GM23338 (cell line): ENCODE results near the gene TMEM132A. TPM values are rescaled to one million over a fixed set of nuclear protein-coding genes. Genes with fewer than 3 reads are reported as not detected.

Experiments
- ATAC-seq: fragments of 200-7000 bp; cut with Tn5 transposase; 3 replicates; pipeline ENCODE4 v1.9.1; 2020
- DNase-seq: peaks from one replicate; pipeline ENCODE4 v3.0.0-alpha.2; 2015; ENCODE audit warnings: low spot score
- H2AFZ ChIP-seq: fragments of 200-600 bp; sonication (generic); 2 replicates; pipeline ENCODE4 v1.8.0; 2016; ENCODE audit warnings: antibody characterized with exemption, mild to moderate bottlenecking, moderate library complexity
- H3F3A ChIP-seq: fragments of 200-600 bp; sonication (generic); replicated peaks from 2 replicates; pipeline ENCODE4 v1.8.0; 2017; ENCODE audit warnings: antibody characterized with exemption, mixed run types, low read depth
- H3K27ac ChIP-seq: fragments of 200-600 bp; sonication (generic); 2 replicates; pipeline ENCODE4 v1.6.1; 2016; ENCODE audit warnings: low read depth
- H3K27me3 ChIP-seq: fragments of 200-600 bp; sonication (generic); 2 replicates; pipeline ENCODE4 v1.8.0; 2016; ENCODE audit warnings: mild to moderate bottlenecking, mixed run types, moderate library complexity; ENCODE audit not compliant: insufficient read depth
- H3K36me3 ChIP-seq: fragments of 200-600 bp; sonication (generic); 2 replicates; pipeline ENCODE4 v1.8.0; 2016; ENCODE audit warnings: mild to moderate bottlenecking; ENCODE audit not compliant: insufficient read depth
- H3K4me1 ChIP-seq: fragments of 200-600 bp; sonication (generic); 2 replicates; pipeline ENCODE4 v1.8.0; 2016; ENCODE audit warnings: mild to moderate bottlenecking, moderate library complexity; ENCODE audit not compliant: insufficient read depth
- H3K4me2 ChIP-seq: fragments of 200-600 bp; sonication (generic); 2 replicates; pipeline ENCODE4 v1.7.1; 2017; ENCODE audit warnings: mixed run types
- H3K4me3 ChIP-seq: fragments of 200-600 bp; sonication (generic); 2 replicates; pipeline ENCODE4 v1.6.1; 2016; ENCODE audit warnings: mixed run types
- H3K79me2 ChIP-seq: fragments of 200-600 bp; sonication (generic); replicated peaks from 2 replicates; pipeline ENCODE4 v1.8.0; 2017; ENCODE audit warnings: mild to moderate bottlenecking; ENCODE audit not compliant: insufficient read depth
- H3K9me2 ChIP-seq: fragments of 200-600 bp; sonication (generic); 2 replicates; pipeline ENCODE4 v1.8.0; 2017; ENCODE audit not compliant: insufficient read depth
- H4K20me1 ChIP-seq: fragments of 200-600 bp; sonication (generic); replicated peaks from 2 replicates; pipeline ENCODE4 v1.8.0; 2017; ENCODE audit warnings: mild to moderate bottlenecking; ENCODE audit not compliant: insufficient read depth
- H3K27ac Mint-ChIP-seq: 2 replicates; pipeline ENCODE4 v1.8.0; 2020; ENCODE audit warnings: inconsistent platforms, mild to moderate bottlenecking, moderate library complexity, mixed read lengths
- H3K27me3 Mint-ChIP-seq: 3 replicates; pipeline ENCODE4 v1.8.0; 2022; ENCODE audit warnings: low read depth, mild to moderate bottlenecking, moderate library complexity, mixed read lengths, inconsistent platforms; ENCODE audit not compliant: insufficient read depth, poor library complexity
- H3K36me3 Mint-ChIP-seq: 3 replicates; pipeline ENCODE4 v1.8.0; 2021; ENCODE audit warnings: low read depth, mild to moderate bottlenecking, inconsistent platforms, moderate library complexity, mixed read lengths
- H3K4me1 Mint-ChIP-seq: 3 replicates; pipeline ENCODE4 v1.8.0; 2020; ENCODE audit warnings: mild to moderate bottlenecking, inconsistent platforms, mixed read lengths
- H3K4me3 Mint-ChIP-seq: 3 replicates; pipeline ENCODE4 v1.8.0; 2021; ENCODE audit warnings: moderate library complexity, mild to moderate bottlenecking, inconsistent platforms, mixed read lengths
- H3K9me3 Mint-ChIP-seq: 3 replicates; pipeline ENCODE4 v1.8.0; 2020; ENCODE audit warnings: moderate library complexity, mild to moderate bottlenecking, inconsistent platforms, mixed read lengths
- CREB1 ChIP-seq: fragments of 250-450 bp; sonication (Bioruptor Pico); IDR thresholded peaks from 2 replicates; pipeline ENCODE4 v1.5.0; 2020; ENCODE audit warnings: low read depth, mild to moderate bottlenecking, moderate library complexity
- EZH2 ChIP-seq: fragments of 200-600 bp; sonication (generic); IDR thresholded peaks from one replicate; pipeline ENCODE4 v1.8.0; 2017; ENCODE audit warnings: antibody characterized with exemption, mild to moderate bottlenecking, low read depth; ENCODE audit not compliant: unreplicated experiment
- EZH2phosphoT487 ChIP-seq: fragments of 200-600 bp; sonication (generic); IDR thresholded peaks from one replicate; pipeline ENCODE4 v1.8.1; 2018; ENCODE audit warnings: antibody characterized with exemption; ENCODE audit not compliant: unreplicated experiment
- NANOG ChIP-seq: IDR thresholded peaks from 2 replicates; pipeline ENCODE4 v1.6.1; 2016; ENCODE audit warnings: antibody characterized with exemption, borderline replicate concordance
- POLR2AphosphoS5 ChIP-seq: IDR thresholded peaks from 2 replicates; pipeline ENCODE4 v1.6.1; 2016; ENCODE audit warnings: antibody characterized with exemption, low read depth
- STAT1 ChIP-seq: IDR thresholded peaks from one replicate; pipeline ENCODE4 v1.6.1; 2016; ENCODE audit warnings: antibody characterized with exemption; ENCODE audit not compliant: unreplicated experiment
- ZNF114 ChIP-seq: fragments of 250-450 bp; sonication (Bioruptor Pico); IDR thresholded peaks from 2 replicates; pipeline ENCODE4 v1.5.0; 2020; ENCODE audit warnings: mild to moderate bottlenecking, moderate library complexity
- polyA plus RNA-seq: library from polyadenylated mRNA; unstranded; fragments of >200 nt; fragmentation: Nextera tagmentation; extraction: Ambion mirVana; gene quantifications from 2 replicates; pipeline ENCODE4 v1.2.1, GENCODE V29; 2016
- total RNA-seq: library from RNA; depleted of rRNA; stranded (reverse); fragments of >200 nt; shearing (Covaris generic); gene quantifications from 2 replicates; pipeline ENCODE4 v1.2.3, GENCODE V29; 2014
- TF ChIP-seq, protein P1 (sequence below), 2 experiments: fragments of 200-600 bp in 1 of 2; sonication (generic) in 1 of 2; conservative IDR thresholded peaks; 2 replicates each; pipeline versions ENCODE4 v1.5.1 to v1.6.1; 2016 to 2017; ENCODE audit warnings: antibody characterized with exemption in 2 of 2, low read depth in 2 of 2, mild to moderate bottlenecking in 2 of 2, moderate library complexity in 1 of 2
- TF ChIP-seq, protein P2 (sequence below): IDR thresholded peaks from 2 replicates; pipeline ENCODE4 v1.6.1; 2016; ENCODE audit warnings: antibody characterized with exemption
- TF ChIP-seq, protein P3 (sequence below): fragments of 250-450 bp; sonication (Bioruptor Pico); IDR thresholded peaks from 2 replicates; pipeline ENCODE4 v1.5.0; 2020; ENCODE audit warnings: mild to moderate bottlenecking, moderate library complexity

TMEM132A gene
- total and polyA plus RNA-seq, 2 experiments from 2014 or later = 36.2 to 96.6 TPM

DNA sequence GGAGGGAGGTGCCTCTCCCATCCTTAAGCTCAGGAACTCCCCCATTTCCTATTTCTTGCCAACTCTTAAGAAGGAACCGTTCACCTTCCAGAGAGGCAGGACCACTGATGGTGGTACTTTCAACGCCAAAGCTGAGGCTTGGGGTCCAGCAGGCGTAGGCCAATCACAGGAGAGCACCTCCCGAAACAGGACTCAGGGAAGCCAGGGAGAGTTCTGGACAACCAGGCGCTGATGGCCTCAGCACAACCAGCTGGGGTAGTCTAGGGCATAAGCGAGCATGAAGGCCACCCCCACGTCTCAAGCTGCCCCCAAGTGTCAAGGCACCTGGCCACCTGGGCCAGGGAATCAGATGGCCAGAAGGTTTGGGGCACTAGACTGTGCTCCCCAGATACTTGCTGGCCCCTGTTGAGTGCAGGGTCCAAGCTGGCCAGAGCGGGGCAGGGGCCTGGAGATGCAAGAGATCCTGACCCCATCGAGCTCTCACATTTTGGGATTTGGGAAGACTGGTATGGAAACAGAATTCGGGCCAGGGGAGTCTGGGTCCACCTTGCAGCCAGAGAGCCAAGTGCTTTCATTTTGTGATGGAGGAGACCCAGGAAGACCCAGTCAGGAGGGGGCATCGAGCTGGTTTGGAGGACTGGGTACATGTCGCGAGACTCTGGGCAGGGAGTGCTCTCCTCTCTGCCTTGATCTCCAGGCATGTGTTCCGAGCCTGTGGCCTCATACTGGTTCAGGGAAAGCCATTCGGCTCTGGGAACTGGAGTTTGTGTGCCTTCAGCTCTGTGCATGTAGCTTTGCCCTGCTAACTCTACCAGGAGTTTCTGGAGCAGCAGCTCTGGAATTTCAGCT lies 48.1 kb downstream of the TMEM132A start:
- no peak for ATAC-seq
- Mint-ChIP-seq H3K27ac (no peak overlapping the region), H3K4me3 (no peak overlapping the region), H3K27me3 (no peaks in the 10 kb centered on the region), H3K4me1 (no peaks in the 10 kb centered on the region), H3K9me3 (peaks cover 18% of the 10 kb centered on the region), H3K36me3 (peaks cover 4% of the 10 kb centered on the region; the same call in 1 of the 3 replicates)
- H3K4me3 ChIP-seq = no peak overlapping the region
- H2AFZ ChIP-seq = no peak overlapping the region
- no peaks in the 10 kb centered on the region for H3F3A ChIP-seq
- no peaks in the 10 kb centered on the region for H4K20me1 ChIP-seq
- no peaks in the 10 kb centered on the region for H3K4me1 ChIP-seq
- no peak overlapping the region for H3K4me2 ChIP-seq
- no peak for DNase-seq
- H3K9me2 ChIP-seq = peaks cover 5% of the 10 kb centered on the region; the same call in 1 of the 2 replicates
- no peaks in the 10 kb centered on the region for H3K79me2 ChIP-seq
- no peak overlapping the region for H3K27ac ChIP-seq
- no peak for TF ChIP-seq CREB1 (CRISPR knock-in tag)
- no peaks in the 10 kb centered on the region for H3K27me3 ChIP-seq
- no peaks in the 10 kb centered on the region for H3K36me3 ChIP-seq

DNA sequence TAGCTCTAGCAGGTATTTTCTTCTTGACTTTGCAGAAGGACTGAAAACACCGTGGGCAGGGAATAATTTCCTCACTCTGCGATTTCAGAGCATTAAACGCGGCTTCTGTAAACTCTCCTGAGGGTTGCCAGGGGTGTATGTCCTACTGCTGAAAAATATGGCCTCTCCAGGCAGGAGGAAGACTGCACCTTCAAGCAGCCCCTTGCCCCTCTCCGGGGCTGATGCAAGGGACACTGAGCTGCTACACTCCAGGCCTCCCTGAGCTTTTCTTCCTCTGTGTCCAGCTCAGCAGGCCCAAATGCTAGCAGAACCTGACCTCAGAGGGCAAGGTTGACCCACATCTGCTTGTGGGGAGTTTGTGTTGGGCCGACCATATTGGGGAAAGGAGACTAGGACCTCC lies 49.4 kb downstream of the TMEM132A start:
- H4K20me1 ChIP-seq = no peaks in the 10 kb centered on the region
- H2AFZ ChIP-seq = no peak overlapping the region
- H3K4me1 ChIP-seq = no peaks in the 10 kb centered on the region
- no peaks in the 10 kb centered on the region for H3K36me3 ChIP-seq
- Mint-ChIP-seq H3K9me3 (peaks cover 10% of the 10 kb centered on the region; the same call in 2 of the 3 replicates), H3K27ac (no peak overlapping the region), H3K4me3 (no peak overlapping the region), H3K36me3 (no peaks in the 10 kb centered on the region), H3K27me3 (no peaks in the 10 kb centered on the region), H3K4me1 (no peaks in the 10 kb centered on the region)
- no peaks in the 10 kb centered on the region for H3F3A ChIP-seq
- TF ChIP-seq EZH2phosphoT487 = no peak
- TF ChIP-seq, protein P1, sequence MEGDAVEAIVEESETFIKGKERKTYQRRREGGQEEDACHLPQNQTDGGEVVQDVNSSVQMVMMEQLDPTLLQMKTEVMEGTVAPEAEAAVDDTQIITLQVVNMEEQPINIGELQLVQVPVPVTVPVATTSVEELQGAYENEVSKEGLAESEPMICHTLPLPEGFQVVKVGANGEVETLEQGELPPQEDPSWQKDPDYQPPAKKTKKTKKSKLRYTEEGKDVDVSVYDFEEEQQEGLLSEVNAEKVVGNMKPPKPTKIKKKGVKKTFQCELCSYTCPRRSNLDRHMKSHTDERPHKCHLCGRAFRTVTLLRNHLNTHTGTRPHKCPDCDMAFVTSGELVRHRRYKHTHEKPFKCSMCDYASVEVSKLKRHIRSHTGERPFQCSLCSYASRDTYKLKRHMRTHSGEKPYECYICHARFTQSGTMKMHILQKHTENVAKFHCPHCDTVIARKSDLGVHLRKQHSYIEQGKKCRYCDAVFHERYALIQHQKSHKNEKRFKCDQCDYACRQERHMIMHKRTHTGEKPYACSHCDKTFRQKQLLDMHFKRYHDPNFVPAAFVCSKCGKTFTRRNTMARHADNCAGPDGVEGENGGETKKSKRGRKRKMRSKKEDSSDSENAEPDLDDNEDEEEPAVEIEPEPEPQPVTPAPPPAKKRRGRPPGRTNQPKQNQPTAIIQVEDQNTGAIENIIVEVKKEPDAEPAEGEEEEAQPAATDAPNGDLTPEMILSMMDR (conservative IDR thresholded peaks at IDR 0.05; ENCODE audit: low read depth in 2 of 2) = no peak
- no peak for TF ChIP-seq NANOG
- TF ChIP-seq, protein P2, sequence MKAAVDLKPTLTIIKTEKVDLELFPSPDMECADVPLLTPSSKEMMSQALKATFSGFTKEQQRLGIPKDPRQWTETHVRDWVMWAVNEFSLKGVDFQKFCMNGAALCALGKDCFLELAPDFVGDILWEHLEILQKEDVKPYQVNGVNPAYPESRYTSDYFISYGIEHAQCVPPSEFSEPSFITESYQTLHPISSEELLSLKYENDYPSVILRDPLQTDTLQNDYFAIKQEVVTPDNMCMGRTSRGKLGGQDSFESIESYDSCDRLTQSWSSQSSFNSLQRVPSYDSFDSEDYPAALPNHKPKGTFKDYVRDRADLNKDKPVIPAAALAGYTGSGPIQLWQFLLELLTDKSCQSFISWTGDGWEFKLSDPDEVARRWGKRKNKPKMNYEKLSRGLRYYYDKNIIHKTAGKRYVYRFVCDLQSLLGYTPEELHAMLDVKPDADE = no peak
- TF ChIP-seq ZNF114 (CRISPR knock-in tag) = no peak
- TF ChIP-seq EZH2 = no peak
- TF ChIP-seq STAT1 = no peak
- no peak for TF ChIP-seq POLR2AphosphoS5
- TF ChIP-seq, protein P3, sequence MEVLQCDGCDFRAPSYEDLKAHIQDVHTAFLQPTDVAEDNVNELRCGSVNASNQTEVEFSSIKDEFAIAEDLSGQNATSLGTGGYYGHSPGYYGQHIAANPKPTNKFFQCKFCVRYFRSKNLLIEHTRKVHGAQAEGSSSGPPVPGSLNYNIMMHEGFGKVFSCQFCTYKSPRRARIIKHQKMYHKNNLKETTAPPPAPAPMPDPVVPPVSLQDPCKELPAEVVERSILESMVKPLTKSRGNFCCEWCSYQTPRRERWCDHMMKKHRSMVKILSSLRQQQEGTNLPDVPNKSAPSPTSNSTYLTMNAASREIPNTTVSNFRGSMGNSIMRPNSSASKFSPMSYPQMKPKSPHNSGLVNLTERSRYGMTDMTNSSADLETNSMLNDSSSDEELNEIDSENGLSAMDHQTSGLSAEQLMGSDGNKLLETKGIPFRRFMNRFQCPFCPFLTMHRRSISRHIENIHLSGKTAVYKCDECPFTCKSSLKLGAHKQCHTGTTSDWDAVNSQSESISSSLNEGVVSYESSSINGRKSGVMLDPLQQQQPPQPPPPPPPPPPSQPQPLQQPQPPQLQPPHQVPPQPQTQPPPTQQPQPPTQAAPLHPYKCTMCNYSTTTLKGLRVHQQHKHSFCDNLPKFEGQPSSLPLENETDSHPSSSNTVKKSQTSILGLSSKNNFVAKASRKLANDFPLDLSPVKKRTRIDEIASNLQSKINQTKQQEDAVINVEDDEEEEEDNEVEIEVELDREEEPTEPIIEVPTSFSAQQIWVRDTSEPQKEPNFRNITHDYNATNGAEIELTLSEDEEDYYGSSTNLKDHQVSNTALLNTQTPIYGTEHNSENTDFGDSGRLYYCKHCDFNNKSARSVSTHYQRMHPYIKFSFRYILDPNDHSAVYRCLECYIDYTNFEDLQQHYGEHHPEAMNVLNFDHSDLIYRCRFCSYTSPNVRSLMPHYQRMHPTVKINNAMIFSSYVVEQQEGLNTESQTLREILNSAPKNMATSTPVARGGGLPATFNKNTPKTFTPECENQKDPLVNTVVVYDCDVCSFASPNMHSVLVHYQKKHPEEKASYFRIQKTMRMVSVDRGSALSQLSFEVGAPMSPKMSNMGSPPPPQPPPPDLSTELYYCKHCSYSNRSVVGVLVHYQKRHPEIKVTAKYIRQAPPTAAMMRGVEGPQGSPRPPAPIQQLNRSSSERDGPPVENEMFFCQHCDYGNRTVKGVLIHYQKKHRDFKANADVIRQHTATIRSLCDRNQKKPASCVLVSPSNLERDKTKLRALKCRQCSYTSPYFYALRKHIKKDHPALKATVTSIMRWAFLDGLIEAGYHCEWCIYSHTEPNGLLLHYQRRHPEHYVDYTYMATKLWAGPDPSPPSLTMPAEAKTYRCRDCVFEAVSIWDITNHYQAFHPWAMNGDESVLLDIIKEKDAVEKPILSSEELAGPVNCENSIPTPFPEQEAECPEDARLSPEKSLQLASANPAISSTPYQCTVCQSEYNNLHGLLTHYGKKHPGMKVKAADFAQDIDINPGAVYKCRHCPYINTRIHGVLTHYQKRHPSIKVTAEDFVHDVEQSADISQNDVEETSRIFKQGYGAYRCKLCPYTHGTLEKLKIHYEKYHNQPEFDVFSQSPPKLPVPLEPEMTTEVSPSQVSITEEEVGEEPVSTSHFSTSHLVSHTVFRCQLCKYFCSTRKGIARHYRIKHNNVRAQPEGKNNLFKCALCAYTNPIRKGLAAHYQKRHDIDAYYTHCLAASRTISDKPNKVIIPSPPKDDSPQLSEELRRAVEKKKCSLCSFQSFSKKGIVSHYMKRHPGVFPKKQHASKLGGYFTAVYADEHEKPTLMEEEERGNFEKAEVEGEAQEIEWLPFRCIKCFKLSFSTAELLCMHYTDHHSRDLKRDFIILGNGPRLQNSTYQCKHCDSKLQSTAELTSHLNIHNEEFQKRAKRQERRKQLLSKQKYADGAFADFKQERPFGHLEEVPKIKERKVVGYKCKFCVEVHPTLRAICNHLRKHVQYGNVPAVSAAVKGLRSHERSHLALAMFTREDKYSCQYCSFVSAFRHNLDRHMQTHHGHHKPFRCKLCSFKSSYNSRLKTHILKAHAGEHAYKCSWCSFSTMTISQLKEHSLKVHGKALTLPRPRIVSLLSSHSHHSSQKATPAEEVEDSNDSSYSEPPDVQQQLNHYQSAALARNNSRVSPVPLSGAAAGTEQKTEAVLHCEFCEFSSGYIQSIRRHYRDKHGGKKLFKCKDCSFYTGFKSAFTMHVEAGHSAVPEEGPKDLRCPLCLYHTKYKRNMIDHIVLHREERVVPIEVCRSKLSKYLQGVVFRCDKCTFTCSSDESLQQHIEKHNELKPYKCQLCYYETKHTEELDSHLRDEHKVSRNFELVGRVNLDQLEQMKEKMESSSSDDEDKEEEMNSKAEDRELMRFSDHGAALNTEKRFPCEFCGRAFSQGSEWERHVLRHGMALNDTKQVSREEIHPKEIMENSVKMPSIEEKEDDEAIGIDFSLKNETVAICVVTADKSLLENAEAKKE (CRISPR knock-in tag) = no peak
- DNase-seq (no peak), ATAC-seq (no peak)
- no peak overlapping the region for H3K4me3 ChIP-seq
- H3K4me2 ChIP-seq = no peak overlapping the region
- H3K27ac ChIP-seq = no peak overlapping the region
- H3K27me3 ChIP-seq = no peaks in the 10 kb centered on the region
- H3K9me2 ChIP-seq = no peaks in the 10 kb centered on the region
- no peaks in the 10 kb centered on the region for H3K79me2 ChIP-seq
